Gastrocnemius medialis (tissue), 4 donors: Measurements from ENCODE around the gene VAMP3. TPM values are rescaled to one million over a fixed set of nuclear protein-coding genes. Genes with fewer than 3 reads are reported as not detected.

Experiments
- ATAC-seq, 2 donors: fragments of 150-250 bp; one replicate each; pipeline ENCODE4 v1.9.1; 2016
- DNase-seq, 2 donors: peaks; one replicate each; pipeline ENCODE4 v3.0.0-alpha.2; 2019
- H3K27ac ChIP-seq, 4 donors: fragments of 200-600 bp; sonication (generic); 1 replicate in 1 of 4; 2 replicates in 3 of 4; pipeline ENCODE4 v1.5.1; 2016 to 2018; ENCODE audit warnings: mild to moderate bottlenecking in 2 of 4, moderate library complexity in 1 of 4
- H3K27me3 ChIP-seq, 3 donors: fragments of 200-600 bp; sonication (generic) in 2 of 3; 1 replicate in 1 of 3; 2 replicates in 2 of 3; pipeline versions ENCODE4 v1.5.1 to v1.6.0; 2016 to 2019; ENCODE audit warnings: mild to moderate bottlenecking in 1 of 3, moderate library complexity in 1 of 3
- H3K36me3 ChIP-seq, 2 donors: fragments of 200-600 bp; sonication (generic) in 1 of 2; one replicate each; pipeline ENCODE4 v1.5.1; 2017 to 2018
- H3K4me1 ChIP-seq, 2 donors: fragments of 200-600 bp; sonication (generic) in 1 of 2; one replicate each; pipeline ENCODE4 v1.5.1; 2016 to 2017; ENCODE audit warnings: mild to moderate bottlenecking in 2 of 2
- H3K4me3 ChIP-seq, 4 donors: fragments of 200-600 bp; sonication (generic) in 3 of 4; 1 replicate in 1 of 4; 2 replicates in 3 of 4; pipeline ENCODE4 v1.5.1; 2016 to 2019; ENCODE audit warnings: mild to moderate bottlenecking in 2 of 4
- H3K9me3 ChIP-seq, 3 donors: fragments of 200-600 bp; sonication (generic) in 2 of 3; 1 replicate in 1 of 3; 2 replicates in 2 of 3; pipeline ENCODE4 v1.5.1; 2016 to 2019
- POLR2A ChIP-seq, 2 donors: fragments of 450-650 bp; IDR thresholded peaks; one replicate each; pipeline ENCODE4 v1.6.1; 2017; ENCODE audit warnings: antibody characterized with exemption in 2 of 2, mild to moderate bottlenecking in 2 of 2, moderate library complexity in 2 of 2
- in situ Hi-C, 4 donors: fragments of 200-750 bp; cut with MboI; loops; one replicate each; pipeline versions ENCODE4 v1.15.0 to v1.8.0; 2017; ENCODE audit warnings: low sequenced_read_pairs in 4 of 4
- intact Hi-C: fragments of 100-400 bp; cut with DNase I; formaldehyde crosslinking; loops from one replicate; pipeline ENCODE4 v1.15.1; 2023; ENCODE audit warnings: low total_unique reads
- total RNA-seq, 4 donors: library from RNA; depleted of rRNA; stranded (reverse); fragments of >200 nt; gene quantifications; one replicate each; pipeline versions ENCODE4 v1.1.0 to v1.2.3, GENCODE V29; 2016
- TF ChIP-seq, protein P1 (sequence below), 5 experiments: fragments of 450-650 bp in 3 of 5; fragments of 200-600 bp in 2 of 5; sonication (generic) in 2 of 5; IDR thresholded peaks in 4 of 5; conservative IDR thresholded peaks in 1 of 5; 1 replicate in 4 of 5; 2 replicates in 1 of 5; pipeline ENCODE4 v1.5.1; 2016 to 2019; ENCODE audit warnings: antibody characterized with exemption in 5 of 5, mild to moderate bottlenecking in 3 of 5, moderate library complexity in 3 of 5

VAMP3 gene
- total RNA-seq, 4 donors from 2014 or later: 63.7 to 71.2 (median 69.7) TPM

- H3K27me3 ChIP-seq: no peaks in the 10 kb centered on the region
- intact Hi-C loops: no loop called here
- H3K9me3 ChIP-seq: no peaks in the 10 kb centered on the region
- no peak overlapping the region for H3K4me3 ChIP-seq
- no peak for DNase-seq
- no peak overlapping the region for H3K27ac ChIP-seq
- TF ChIP-seq, protein P1, sequence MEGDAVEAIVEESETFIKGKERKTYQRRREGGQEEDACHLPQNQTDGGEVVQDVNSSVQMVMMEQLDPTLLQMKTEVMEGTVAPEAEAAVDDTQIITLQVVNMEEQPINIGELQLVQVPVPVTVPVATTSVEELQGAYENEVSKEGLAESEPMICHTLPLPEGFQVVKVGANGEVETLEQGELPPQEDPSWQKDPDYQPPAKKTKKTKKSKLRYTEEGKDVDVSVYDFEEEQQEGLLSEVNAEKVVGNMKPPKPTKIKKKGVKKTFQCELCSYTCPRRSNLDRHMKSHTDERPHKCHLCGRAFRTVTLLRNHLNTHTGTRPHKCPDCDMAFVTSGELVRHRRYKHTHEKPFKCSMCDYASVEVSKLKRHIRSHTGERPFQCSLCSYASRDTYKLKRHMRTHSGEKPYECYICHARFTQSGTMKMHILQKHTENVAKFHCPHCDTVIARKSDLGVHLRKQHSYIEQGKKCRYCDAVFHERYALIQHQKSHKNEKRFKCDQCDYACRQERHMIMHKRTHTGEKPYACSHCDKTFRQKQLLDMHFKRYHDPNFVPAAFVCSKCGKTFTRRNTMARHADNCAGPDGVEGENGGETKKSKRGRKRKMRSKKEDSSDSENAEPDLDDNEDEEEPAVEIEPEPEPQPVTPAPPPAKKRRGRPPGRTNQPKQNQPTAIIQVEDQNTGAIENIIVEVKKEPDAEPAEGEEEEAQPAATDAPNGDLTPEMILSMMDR (IDR thresholded peaks at IDR 0.05 in 4 of 5, conservative IDR thresholded peaks at IDR 0.05 in 1 of 5): no peak
- no peak for TF ChIP-seq POLR2A (IDR thresholded peaks at IDR 0.05)
- in situ Hi-C loops: no loop called here
- ATAC-seq: no peak
- H3K36me3 ChIP-seq: no peaks in the 10 kb centered on the region
- peaks cover 3 to 8% of the 10 kb centered on the region in 2 donors for H3K4me1 ChIP-seq
Measured at GRCh38 chr1:7727809-7728471, 43.2 kb upstream of the VAMP3 start.

DNA sequence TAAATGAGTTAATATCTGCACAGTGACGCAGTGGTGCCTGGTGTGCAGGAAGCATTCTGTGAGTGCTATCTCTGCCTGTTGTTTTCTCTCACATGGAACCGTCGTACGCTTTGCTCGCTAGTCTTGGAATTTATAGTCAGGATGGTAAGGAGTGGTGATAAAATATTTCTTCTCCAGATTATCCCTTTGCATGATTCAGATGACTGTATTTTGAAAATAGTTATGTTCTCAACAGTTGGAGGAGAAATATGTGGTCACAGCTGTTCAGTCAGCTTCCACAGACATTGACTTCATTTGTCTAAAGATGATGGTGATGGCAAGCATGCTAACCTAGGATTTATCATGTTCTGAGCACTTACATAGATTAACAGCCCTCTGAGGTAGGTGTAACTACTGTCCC lies 41.3 kb upstream of the VAMP3 start:
- H3K27ac ChIP-seq: no peak overlapping the region
- TF ChIP-seq POLR2A (IDR thresholded peaks at IDR 0.05): no peak
- TF ChIP-seq, protein P1 (IDR thresholded peaks at IDR 0.05 in 4 of 5, conservative IDR thresholded peaks at IDR 0.05 in 1 of 5): no peak
- no peak for DNase-seq
- H3K9me3 ChIP-seq: no peaks in the 10 kb centered on the region
- peaks cover 3 to 7% of the 10 kb centered on the region in 2 donors for H3K4me1 ChIP-seq
- in situ Hi-C loops: no loop called here
- no peaks in the 10 kb centered on the region for H3K27me3 ChIP-seq
- ATAC-seq: no peak
- H3K36me3 ChIP-seq: no peaks in the 10 kb centered on the region
- no peak overlapping the region for H3K4me3 ChIP-seq
- intact Hi-C loops: no loop called here

GRCh38 chr1:7732331-7732730 lies 38.8 kb upstream of the VAMP3 start:
- intact Hi-C loops: no loop called here
- H3K4me3 ChIP-seq: no peak overlapping the region
- no peaks in the 10 kb centered on the region for H3K4me1 ChIP-seq
- in situ Hi-C loops: no loop called here
- H3K36me3 ChIP-seq: no peaks in the 10 kb centered on the region
- no peaks in the 10 kb centered on the region for H3K9me3 ChIP-seq
- no peak for DNase-seq
- TF ChIP-seq, protein P1 (IDR thresholded peaks at IDR 0.05 in 4 of 5, conservative IDR thresholded peaks at IDR 0.05 in 1 of 5): no peak
- no peak for TF ChIP-seq POLR2A (IDR thresholded peaks at IDR 0.05)
- H3K27ac ChIP-seq: no peak overlapping the region
- no peaks in the 10 kb centered on the region for H3K27me3 ChIP-seq
- no peak for ATAC-seq

DNA sequence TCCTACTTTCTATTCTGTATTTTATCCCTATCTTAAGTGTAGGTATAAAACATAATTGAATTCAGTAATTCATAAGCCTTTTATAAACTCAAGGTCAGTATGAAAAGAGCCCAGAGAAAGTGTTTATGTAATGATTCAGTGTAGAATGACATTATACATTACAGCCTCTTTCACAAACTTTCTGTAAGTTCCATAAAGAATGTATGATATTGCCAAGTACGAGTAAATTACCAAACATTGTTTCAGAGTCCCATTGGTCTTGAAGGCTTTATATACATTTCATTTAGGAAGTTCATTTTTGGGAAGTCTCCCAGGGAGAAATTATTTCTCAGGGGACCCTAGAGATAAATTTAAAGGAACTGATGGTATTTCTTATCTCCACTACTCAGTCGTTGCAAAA lies 37.8 kb upstream of the VAMP3 start:
- intact Hi-C loops: no loop called here
- DNase-seq (no peak), ATAC-seq (no peak)
- H3K4me3 ChIP-seq: no peak overlapping the region
- no peaks in the 10 kb centered on the region for H3K9me3 ChIP-seq
- H3K36me3 ChIP-seq: no peaks in the 10 kb centered on the region
- H3K27ac ChIP-seq: no peak overlapping the region
- H3K4me1 ChIP-seq: no peaks in the 10 kb centered on the region
- H3K27me3 ChIP-seq: no peaks in the 10 kb centered on the region
- in situ Hi-C loops: no loop called here
- no peak for TF ChIP-seq POLR2A (IDR thresholded peaks at IDR 0.05)
- TF ChIP-seq, protein P1 (IDR thresholded peaks at IDR 0.05 in 4 of 5, conservative IDR thresholded peaks at IDR 0.05 in 1 of 5): no peak

DNA sequence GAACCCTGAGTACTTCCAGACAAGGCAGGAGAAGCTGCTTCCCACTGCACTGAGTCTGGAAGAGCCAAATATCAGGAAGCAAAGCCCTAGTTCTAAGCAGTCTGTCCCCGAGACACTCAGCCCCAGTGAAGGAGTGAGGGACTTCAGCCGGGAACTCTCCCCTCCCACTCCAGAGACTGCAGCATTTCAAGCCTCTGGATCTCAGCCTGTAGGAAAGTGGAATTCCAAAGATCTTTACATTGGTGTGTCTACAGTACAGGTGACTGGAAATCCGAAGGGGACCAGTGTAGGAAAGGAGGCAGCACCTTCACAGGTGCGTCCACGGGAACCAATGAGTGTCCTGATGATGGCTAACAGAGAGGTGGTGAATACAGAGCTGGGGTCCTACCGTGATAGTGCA lies 33.1 kb upstream of the VAMP3 start:
- Histone ChIP-seq H3K4me3 (no peak overlapping the region), H3K9me3 (no peaks in the 10 kb centered on the region), H3K4me1 (no peaks in the 10 kb centered on the region), H3K36me3 (no peaks in the 10 kb centered on the region), H3K27ac (no peak overlapping the region), H3K27me3 (no peaks in the 10 kb centered on the region)
- no peak for TF ChIP-seq POLR2A (IDR thresholded peaks at IDR 0.05)
- TF ChIP-seq, protein P1 (IDR thresholded peaks at IDR 0.05 in 4 of 5, conservative IDR thresholded peaks at IDR 0.05 in 1 of 5): no peak
- no peak for ATAC-seq
- no peak for DNase-seq
- in situ Hi-C loops (no loop called here), intact Hi-C loops (no loop called here)
